ENCODE measurements around the gene ZNF385B.

DNA sequence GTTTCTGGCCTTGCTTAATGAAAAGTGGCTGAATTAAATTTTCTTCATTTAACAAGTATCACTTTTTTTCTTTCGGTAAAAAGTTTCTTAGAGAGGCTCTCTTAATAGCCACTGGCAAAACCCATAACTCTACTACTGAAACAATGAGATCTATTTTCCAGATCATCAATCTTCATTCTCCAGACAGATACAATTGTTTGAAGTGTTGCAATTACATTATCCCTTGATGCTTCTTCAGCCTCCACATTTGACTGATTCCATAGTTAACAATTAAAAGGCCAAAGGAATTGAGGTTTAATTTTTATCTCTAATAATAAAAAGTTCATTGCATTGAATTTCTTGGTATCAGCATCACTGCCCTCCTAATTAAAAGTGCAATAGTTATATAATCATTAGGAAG, 176.3 kb downstream of the ZNF385B start:
- TF ChIP-seq, protein P1, sequence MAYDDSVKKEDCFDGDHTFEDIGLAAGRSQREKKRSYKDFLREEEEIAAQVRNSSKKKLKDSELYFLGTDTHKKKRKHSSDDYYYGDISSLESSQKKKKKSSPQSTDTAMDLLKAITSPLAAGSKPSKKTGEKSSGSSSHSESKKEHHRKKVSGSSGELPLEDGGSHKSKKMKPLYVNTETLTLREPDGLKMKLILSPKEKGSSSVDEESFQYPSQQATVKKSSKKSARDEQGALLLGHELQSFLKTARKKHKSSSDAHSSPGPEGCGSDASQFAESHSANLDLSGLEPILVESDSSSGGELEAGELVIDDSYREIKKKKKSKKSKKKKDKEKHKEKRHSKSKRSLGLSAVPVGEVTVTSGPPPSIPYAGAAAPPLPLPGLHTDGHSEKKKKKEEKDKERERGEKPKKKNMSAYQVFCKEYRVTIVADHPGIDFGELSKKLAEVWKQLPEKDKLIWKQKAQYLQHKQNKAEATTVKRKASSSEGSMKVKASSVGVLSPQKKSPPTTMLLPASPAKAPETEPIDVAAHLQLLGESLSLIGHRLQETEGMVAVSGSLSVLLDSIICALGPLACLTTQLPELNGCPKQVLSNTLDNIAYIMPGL (CRISPR knock-in tag; IDR thresholded peaks at IDR 0.05), result no peak
- TF ChIP-seq GABPB1 (CRISPR knock-in tag; IDR thresholded peaks at IDR 0.05), result no peak
- TF ChIP-seq, protein P2, sequence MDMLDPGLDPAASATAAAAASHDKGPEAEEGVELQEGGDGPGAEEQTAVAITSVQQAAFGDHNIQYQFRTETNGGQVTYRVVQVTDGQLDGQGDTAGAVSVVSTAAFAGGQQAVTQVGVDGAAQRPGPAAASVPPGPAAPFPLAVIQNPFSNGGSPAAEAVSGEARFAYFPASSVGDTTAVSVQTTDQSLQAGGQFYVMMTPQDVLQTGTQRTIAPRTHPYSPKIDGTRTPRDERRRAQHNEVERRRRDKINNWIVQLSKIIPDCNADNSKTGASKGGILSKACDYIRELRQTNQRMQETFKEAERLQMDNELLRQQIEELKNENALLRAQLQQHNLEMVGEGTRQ (CRISPR knock-in tag; IDR thresholded peaks at IDR 0.05), result no peak
